GM13977 (cell line): ENCODE measurements around the gene CDKL1.

ENCODE experiments used
- DNase-seq: peaks from one replicate; pipeline ENCODE4 v3.0.0; 2012; ENCODE audit warnings: low spot score
- CTCF ChIP-seq: IDR thresholded peaks from 2 replicates; pipeline ENCODE4 v1.5.1; 2012; ENCODE audit warnings: mild to moderate bottlenecking, control low read depth; ENCODE audit not compliant: insufficient read depth; ENCODE audit errors: extremely low read depth, missing control alignments
- in situ Hi-C: fragments of 300-500 bp; cut with MboI; formaldehyde crosslinking; loops from one replicate; pipeline ENCODE4 v1.12.0; 2022; ENCODE audit warnings: low sequenced_read_pairs, low pct_unique_long_range_greater_than_20kb, mixed read lengths, inconsistent platforms; ENCODE audit not compliant: unreplicated experiment

CDKL1 gene

GRCh38 chr14:50402965-50403364, 6.3 kb upstream of the CDKL1 start:
- DNase-seq = no peak
- in situ Hi-C loops = no loop called here
- TF ChIP-seq CTCF = no peak

- no peak for TF ChIP-seq CTCF
- in situ Hi-C loops = no loop called here
- DNase-seq = no peak
Measured at GRCh38 chr14:50400461-50400860, 3.8 kb upstream of the CDKL1 start.

- in situ Hi-C loops = no loop called here
- TF ChIP-seq CTCF = no peak
- no peak for DNase-seq
Measured at GRCh38 chr14:50399251-50400032, 2.8 kb upstream of the CDKL1 start.

- DNase-seq = no peak
- no peak for TF ChIP-seq CTCF
- in situ Hi-C loops = no loop called here
Measured at GRCh38 chr14:50398189-50398580, 1.5 kb upstream of the CDKL1 start.

GRCh38 chr14:50397390-50398188, 908 bp upstream of the CDKL1 start:
- in situ Hi-C loops = no loop called here
- no peak for TF ChIP-seq CTCF
- DNase-seq = no peak

GRCh38 chr14:50395448-50395847, 1.2 kb downstream of the CDKL1 start:
- no peak for TF ChIP-seq CTCF
- DNase-seq = no peak
- in situ Hi-C loops = no loop called here
